DOHH2 (cell line): ENCODE data around the gene SGPP1.
A peak's percentile ranks its signal among the peaks of the same experiment; 100 is the strongest.
"Not testable (repeated sequence)": the region's sequence is repeated elsewhere in the genome, so short reads cannot be mapped to it uniquely, and the experiment has no call there.

Experiments
- H3F3A ChIP-seq: fragments of 200-600 bp; sonication (generic), shearing (Covaris generic); 2 replicates; pipeline ENCODE4 v1.6.0; 2016; ENCODE audit warnings: antibody characterized with exemption, mild to moderate bottlenecking; ENCODE audit not compliant: control insufficient read depth, insufficient read depth
- H3K27ac ChIP-seq: fragments of 200-600 bp; sonication (generic); 2 replicates; pipeline ENCODE4 v1.5.1; 2014; ENCODE audit warnings: low read depth, mild to moderate bottlenecking, low read length, moderate library complexity
- H3K27me3 ChIP-seq: fragments of 200-600 bp; sonication (generic); 2 replicates; pipeline ENCODE4 v1.6.1; 2014; ENCODE audit warnings: mild to moderate bottlenecking, low read length, mixed read lengths; ENCODE audit not compliant: control insufficient read depth
- H3K36me3 ChIP-seq: fragments of 200-600 bp; sonication (generic); 2 replicates; pipeline ENCODE4 v1.6.1; 2014; ENCODE audit warnings: mild to moderate bottlenecking, low read length, moderate library complexity, mixed read lengths; ENCODE audit not compliant: control insufficient read depth
- H3K4me1 ChIP-seq: fragments of 200-600 bp; sonication (generic); 2 replicates; pipeline ENCODE4 v1.6.1; 2014; ENCODE audit warnings: mild to moderate bottlenecking, low read length, mixed read lengths; ENCODE audit not compliant: control insufficient read depth
- H3K4me2 ChIP-seq: fragments of 200-600 bp; sonication (generic); 2 replicates; pipeline ENCODE4 v1.6.0; 2014; ENCODE audit warnings: mild to moderate bottlenecking, low read length, moderate library complexity
- H3K4me3 ChIP-seq: fragments of 200-600 bp; sonication (generic); 2 replicates; pipeline ENCODE4 v1.5.1; 2014; ENCODE audit warnings: mild to moderate bottlenecking, low read length, mixed read lengths
- H3K79me2 ChIP-seq: fragments of 200-600 bp; sonication (generic); 2 replicates; pipeline ENCODE4 v1.6.1; 2014; ENCODE audit warnings: mild to moderate bottlenecking, low read length, mixed read lengths; ENCODE audit not compliant: control insufficient read depth
- H3K9me2 ChIP-seq: fragments of 200-600 bp; sonication (generic); replicated peaks from 2 replicates; pipeline ENCODE4 v1.6.1; 2014; ENCODE audit warnings: mild to moderate bottlenecking, low read length, mixed read lengths; ENCODE audit not compliant: control insufficient read depth
- H3K9me3 ChIP-seq: fragments of 200-600 bp; sonication (generic); 2 replicates; pipeline ENCODE4 v1.6.1; 2014; ENCODE audit warnings: antibody characterized with exemption, low read length, mixed read lengths; ENCODE audit not compliant: control insufficient read depth, insufficient read depth
- H4K20me1 ChIP-seq: fragments of 200-600 bp; sonication (generic); 2 replicates; pipeline ENCODE4 v1.6.0; 2014; ENCODE audit warnings: low read depth, mild to moderate bottlenecking, antibody characterized with exemption, low read length, moderate library complexity; ENCODE audit not compliant: control insufficient read depth, insufficient read depth
- EZH2phosphoT487 ChIP-seq: fragments of 200-600 bp; sonication (generic); IDR thresholded peaks from 2 replicates; pipeline ENCODE4 v1.6.1; 2017; ENCODE audit warnings: borderline replicate concordance, mild to moderate bottlenecking, antibody characterized with exemption, low read length, moderate library complexity, mixed read lengths
- TF ChIP-seq, protein P1 (sequence below): fragments of 200-600 bp; sonication (generic); IDR thresholded peaks from one replicate; pipeline ENCODE4 v1.5.1; 2014; ENCODE audit warnings: antibody characterized with exemption, mild to moderate bottlenecking, low read depth, low read length; ENCODE audit not compliant: poor library complexity, severe bottlenecking

SGPP1 gene

DNA sequence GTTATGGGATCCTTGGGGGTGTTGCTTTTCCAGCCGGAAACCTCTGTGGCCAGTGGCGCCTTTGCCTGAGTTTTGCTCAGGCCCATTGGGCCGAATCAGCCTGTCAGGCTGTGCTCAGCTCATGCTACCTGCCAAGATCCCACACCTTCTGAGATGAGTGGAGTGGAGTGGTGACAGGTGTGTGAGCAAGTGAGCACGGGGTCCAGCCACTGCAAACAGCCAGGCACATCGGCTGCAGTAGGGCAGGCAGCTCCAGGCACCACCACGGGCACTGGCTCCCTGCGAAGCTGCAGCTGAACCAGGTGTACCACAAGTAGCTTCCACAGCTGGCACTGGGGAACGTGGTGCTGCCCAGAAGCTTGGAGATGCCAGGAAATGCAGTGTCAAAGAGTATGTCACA lies 65.1 kb downstream of the SGPP1 start:
- no peaks in the 10 kb centered on the region for H3K9me3 ChIP-seq
- no peaks in the 10 kb centered on the region for H3K4me1 ChIP-seq
- no peak overlapping the region for H3K27ac ChIP-seq
- no peaks in the 10 kb centered on the region for H3K27me3 ChIP-seq
- H3F3A ChIP-seq, result peaks cover 10% of the 10 kb centered on the region
- no peaks in the 10 kb centered on the region for H4K20me1 ChIP-seq
- H3K4me2 ChIP-seq, result no peak overlapping the region
- no peaks in the 10 kb centered on the region for H3K36me3 ChIP-seq
- no peaks in the 10 kb centered on the region for H3K79me2 ChIP-seq
- no peak overlapping the region for H3K4me3 ChIP-seq
- no peaks in the 10 kb centered on the region for H3K9me2 ChIP-seq
- TF ChIP-seq, protein P1, sequence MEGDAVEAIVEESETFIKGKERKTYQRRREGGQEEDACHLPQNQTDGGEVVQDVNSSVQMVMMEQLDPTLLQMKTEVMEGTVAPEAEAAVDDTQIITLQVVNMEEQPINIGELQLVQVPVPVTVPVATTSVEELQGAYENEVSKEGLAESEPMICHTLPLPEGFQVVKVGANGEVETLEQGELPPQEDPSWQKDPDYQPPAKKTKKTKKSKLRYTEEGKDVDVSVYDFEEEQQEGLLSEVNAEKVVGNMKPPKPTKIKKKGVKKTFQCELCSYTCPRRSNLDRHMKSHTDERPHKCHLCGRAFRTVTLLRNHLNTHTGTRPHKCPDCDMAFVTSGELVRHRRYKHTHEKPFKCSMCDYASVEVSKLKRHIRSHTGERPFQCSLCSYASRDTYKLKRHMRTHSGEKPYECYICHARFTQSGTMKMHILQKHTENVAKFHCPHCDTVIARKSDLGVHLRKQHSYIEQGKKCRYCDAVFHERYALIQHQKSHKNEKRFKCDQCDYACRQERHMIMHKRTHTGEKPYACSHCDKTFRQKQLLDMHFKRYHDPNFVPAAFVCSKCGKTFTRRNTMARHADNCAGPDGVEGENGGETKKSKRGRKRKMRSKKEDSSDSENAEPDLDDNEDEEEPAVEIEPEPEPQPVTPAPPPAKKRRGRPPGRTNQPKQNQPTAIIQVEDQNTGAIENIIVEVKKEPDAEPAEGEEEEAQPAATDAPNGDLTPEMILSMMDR, result no peak
- TF ChIP-seq EZH2phosphoT487, result no peak

DNA sequence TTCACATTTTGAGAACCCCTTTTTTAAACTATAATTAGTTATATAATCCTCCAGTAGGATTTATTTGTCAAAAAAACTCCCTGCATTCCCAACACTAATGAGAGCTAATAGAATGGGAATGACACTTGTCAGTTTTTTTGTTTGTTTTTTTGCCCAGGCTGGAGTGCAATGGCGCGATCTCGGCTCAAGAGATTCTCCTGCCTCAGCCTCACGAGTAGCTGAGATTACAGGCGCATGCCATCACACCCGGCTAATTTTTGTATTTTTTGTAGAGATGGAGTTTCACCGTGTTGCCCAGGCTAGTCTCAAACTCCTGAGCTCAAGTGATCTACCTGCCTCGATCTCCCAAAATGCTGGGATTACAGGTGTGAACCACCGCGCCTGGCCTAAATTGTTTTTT lies 66.0 kb downstream of the SGPP1 start:
- H3K4me1 ChIP-seq, H3K9me2 ChIP-seq, H3K79me2 ChIP-seq, H3K4me2 ChIP-seq, H3K27ac ChIP-seq, H3K9me3 ChIP-seq, H3K27me3 ChIP-seq, H3K36me3 ChIP-seq, H4K20me1 ChIP-seq, H3K4me3 ChIP-seq, H3F3A ChIP-seq: not testable (repeated sequence)

DNA sequence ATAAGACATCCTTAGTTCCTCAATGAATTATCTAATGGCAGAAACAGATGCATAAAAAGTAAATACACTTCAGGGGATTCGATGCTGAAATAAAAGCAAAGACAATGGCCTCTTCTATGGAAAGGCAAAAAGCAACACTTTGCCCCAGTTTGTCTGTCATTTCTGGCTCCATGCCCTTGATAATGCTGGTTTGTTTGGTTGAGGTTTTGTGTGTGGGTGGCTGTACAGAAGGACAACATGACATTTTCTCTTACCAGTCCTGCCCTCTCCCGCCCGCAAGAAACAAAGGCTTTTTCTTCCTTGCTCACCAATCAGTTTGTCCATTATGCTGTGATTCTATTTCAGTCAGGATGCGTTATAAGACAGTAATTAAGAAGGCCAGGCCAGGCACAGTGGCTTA lies 68.1 kb downstream of the SGPP1 start:
- no peak for TF ChIP-seq EZH2phosphoT487
- TF ChIP-seq, protein P1, result no peak
- H4K20me1 ChIP-seq, result no peaks in the 10 kb centered on the region
- no peaks in the 10 kb centered on the region for H3K36me3 ChIP-seq
- H3K9me2 ChIP-seq, result no peaks in the 10 kb centered on the region
- peaks cover 17% of the 10 kb centered on the region for H3K4me1 ChIP-seq
- no peak overlapping the region for H3K4me2 ChIP-seq
- no peaks in the 10 kb centered on the region for H3K79me2 ChIP-seq
- peaks cover 3% of the 10 kb centered on the region; the same call in 1 of the 2 replicates for H3F3A ChIP-seq
- no peaks in the 10 kb centered on the region for H3K27me3 ChIP-seq
- no peaks in the 10 kb centered on the region for H3K9me3 ChIP-seq
- H3K4me3 ChIP-seq, result no peak overlapping the region
- H3K27ac ChIP-seq, result no peak overlapping the region

DNA sequence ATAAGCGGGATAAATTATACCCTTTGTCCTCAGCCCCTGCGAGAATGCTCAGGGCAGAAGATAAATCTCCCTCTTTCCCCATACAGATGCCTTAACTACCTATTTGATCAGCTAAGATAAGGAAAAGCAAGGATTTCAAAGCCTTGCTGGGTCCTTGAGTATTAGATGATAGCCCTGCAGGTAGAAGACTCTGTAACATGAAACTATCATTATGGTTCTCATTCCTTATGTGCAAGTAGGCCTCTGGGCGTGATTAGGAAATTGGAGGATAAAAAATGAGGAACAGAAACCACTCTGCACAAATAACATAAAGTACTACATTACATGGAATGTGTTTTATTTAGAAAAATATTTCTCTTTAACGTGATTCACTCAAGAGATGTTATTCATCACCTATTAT lies 71.7 kb downstream of the SGPP1 start:
- TF ChIP-seq EZH2phosphoT487, result no peak
- TF ChIP-seq, protein P1, result no peak
- no peaks in the 10 kb centered on the region for H4K20me1 ChIP-seq
- no peaks in the 10 kb centered on the region for H3K9me2 ChIP-seq
- no peaks in the 10 kb centered on the region for H3K9me3 ChIP-seq
- H3K27me3 ChIP-seq, result no peaks in the 10 kb centered on the region
- H3K27ac ChIP-seq, result no peak overlapping the region
- H3K36me3 ChIP-seq, result no peaks in the 10 kb centered on the region
- H3K79me2 ChIP-seq, result no peaks in the 10 kb centered on the region
- H3K4me2 ChIP-seq, result peak overlapping the region; percentile 51
- peaks cover 3% of the 10 kb centered on the region; the same call in 1 of the 2 replicates for H3F3A ChIP-seq
- no peak overlapping the region for H3K4me3 ChIP-seq
- peaks cover 17% of the 10 kb centered on the region for H3K4me1 ChIP-seq
